HG02642 (cell line): Measurements from ENCODE around the gene KRT38.
"Not testable (repeated sequence)": the region's sequence is repeated elsewhere in the genome, so short reads cannot be mapped to it uniquely, and the experiment has no call there.

Experiments used
- ATAC-seq: cut with Tn5 transposase; IDR thresholded peaks from one replicate; pipeline ENCODE4 v1.9.1; 2021; ENCODE audit warnings: mild to moderate bottlenecking; ENCODE audit not compliant: unreplicated experiment, poor library complexity

The KRT38 gene

GRCh38 chr17:41428591-41429291 lies 12.0 kb downstream of the KRT38 start:
- no peak for ATAC-seq

GRCh38 chr17:41424111-41424635 lies 16.6 kb downstream of the KRT38 start, which contains the start of gene KRT37:
Gene KRT37 (minus strand): TSS chr17:41424585. CDS start chr17:41424523, 62 bp downstream.
- no peak for ATAC-seq

GRCh38 chr17:41422586-41422985 lies 18.2 kb downstream of the KRT38 start:
- ATAC-seq = not testable (repeated sequence)

- no peak for ATAC-seq
Measured at GRCh38 chr17:41421617-41422016, 19.2 kb downstream of the KRT38 start.

GRCh38 chr17:41421116-41421515 lies 19.7 kb downstream of the KRT38 start:
- ATAC-seq = no peak

- no peak for ATAC-seq
Measured at GRCh38 chr17:41420134-41420533, 20.6 kb downstream of the KRT38 start.

- no peak for ATAC-seq
Measured at GRCh38 chr17:41419716-41420115, 21.1 kb downstream of the KRT38 start.

GRCh38 chr17:41418116-41418860 lies 22.5 kb downstream of the KRT38 start:
- ATAC-seq = no peak

GRCh38 chr17:41417576-41418015 lies 23.2 kb downstream of the KRT38 start:
- no peak for ATAC-seq

GRCh38 chr17:41417127-41417526 lies 23.7 kb downstream of the KRT38 start:
- no peak for ATAC-seq

- ATAC-seq = no peak
Measured at GRCh38 chr17:41416479-41416878, 24.3 kb downstream of the KRT38 start.

- no peak for ATAC-seq
Measured at GRCh38 chr17:41415833-41416335, 24.9 kb downstream of the KRT38 start.

- no peak for ATAC-seq
Measured at GRCh38 chr17:41415411-41415810, 25.4 kb downstream of the KRT38 start.

- no peak for ATAC-seq
Measured at GRCh38 chr17:41413982-41414381, 26.8 kb downstream of the KRT38 start.

- ATAC-seq = no peak
Measured at GRCh38 chr17:41413353-41413957, 27.3 kb downstream of the KRT38 start.

GRCh38 chr17:41411072-41411840 lies 29.5 kb downstream of the KRT38 start:
- no peak for ATAC-seq

GRCh38 chr17:41407226-41407625 lies 33.6 kb downstream of the KRT38 start:
- ATAC-seq = no peak

- ATAC-seq = no peak
Measured at GRCh38 chr17:41406205-41406604, 34.6 kb downstream of the KRT38 start.

- ATAC-seq = no peak
Measured at GRCh38 chr17:41404024-41404671, 36.6 kb downstream of the KRT38 start.
